Hepatocyte (in vitro differentiated cells): ENCODE data around the gene LBHD2.
A peak's percentile ranks its signal among the peaks of the same experiment; 100 is the strongest.

Experiments used
- EZH2 ChIP-seq: fragments of 200-600 bp; sonication (generic); IDR thresholded peaks from 2 replicates; pipeline ENCODE4 v1.6.1; 2016; ENCODE audit warnings: antibody characterized with exemption, mild to moderate bottlenecking, borderline replicate concordance
- EZH2phosphoT487 ChIP-seq: fragments of 200-600 bp; sonication (generic); IDR thresholded peaks from one replicate; pipeline ENCODE4 v1.6.1; 2018; ENCODE audit warnings: antibody characterized with exemption, mild to moderate bottlenecking, low read depth, moderate library complexity; ENCODE audit not compliant: unreplicated experiment, severe bottlenecking
- TF ChIP-seq, protein P1 (sequence below): fragments of 200-600 bp; sonication (generic); IDR thresholded peaks from 2 replicates; pipeline ENCODE4 v1.5.1; 2016; ENCODE audit warnings: antibody characterized with exemption, mild to moderate bottlenecking; ENCODE audit not compliant: poor library complexity

DNA sequence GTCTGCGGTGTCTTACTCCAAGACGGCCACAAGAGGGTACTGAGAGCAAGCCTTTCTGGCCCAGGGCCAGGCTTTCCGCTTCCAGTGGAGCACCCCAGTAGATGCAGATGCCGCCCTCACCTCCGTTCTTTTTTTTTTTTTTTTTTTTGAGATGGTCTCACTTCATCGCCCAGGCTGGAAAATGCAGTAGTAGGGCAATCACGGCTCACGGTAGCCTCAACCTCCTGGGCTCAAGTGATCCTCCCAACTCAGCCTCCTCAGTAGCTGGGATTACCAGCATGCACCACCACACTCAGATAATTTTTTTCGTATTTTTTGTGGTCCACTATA, 5.6 kb upstream of the LBHD2 start:
- no peak for TF ChIP-seq EZH2phosphoT487
- TF ChIP-seq EZH2: no peak
- TF ChIP-seq, protein P1, sequence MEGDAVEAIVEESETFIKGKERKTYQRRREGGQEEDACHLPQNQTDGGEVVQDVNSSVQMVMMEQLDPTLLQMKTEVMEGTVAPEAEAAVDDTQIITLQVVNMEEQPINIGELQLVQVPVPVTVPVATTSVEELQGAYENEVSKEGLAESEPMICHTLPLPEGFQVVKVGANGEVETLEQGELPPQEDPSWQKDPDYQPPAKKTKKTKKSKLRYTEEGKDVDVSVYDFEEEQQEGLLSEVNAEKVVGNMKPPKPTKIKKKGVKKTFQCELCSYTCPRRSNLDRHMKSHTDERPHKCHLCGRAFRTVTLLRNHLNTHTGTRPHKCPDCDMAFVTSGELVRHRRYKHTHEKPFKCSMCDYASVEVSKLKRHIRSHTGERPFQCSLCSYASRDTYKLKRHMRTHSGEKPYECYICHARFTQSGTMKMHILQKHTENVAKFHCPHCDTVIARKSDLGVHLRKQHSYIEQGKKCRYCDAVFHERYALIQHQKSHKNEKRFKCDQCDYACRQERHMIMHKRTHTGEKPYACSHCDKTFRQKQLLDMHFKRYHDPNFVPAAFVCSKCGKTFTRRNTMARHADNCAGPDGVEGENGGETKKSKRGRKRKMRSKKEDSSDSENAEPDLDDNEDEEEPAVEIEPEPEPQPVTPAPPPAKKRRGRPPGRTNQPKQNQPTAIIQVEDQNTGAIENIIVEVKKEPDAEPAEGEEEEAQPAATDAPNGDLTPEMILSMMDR: peak; percentile 73
